DOHH2 (cell line): ENCODE data around the gene C1orf35.

Experiments
- EZH2phosphoT487 ChIP-seq: fragments of 200-600 bp; sonication (generic); IDR thresholded peaks from 2 replicates; pipeline ENCODE4 v1.6.1; 2017; ENCODE audit warnings: borderline replicate concordance, mild to moderate bottlenecking, antibody characterized with exemption, low read length, moderate library complexity, mixed read lengths
- TF ChIP-seq, protein P1 (sequence below): fragments of 200-600 bp; sonication (generic); IDR thresholded peaks from one replicate; pipeline ENCODE4 v1.5.1; 2014; ENCODE audit warnings: antibody characterized with exemption, mild to moderate bottlenecking, low read depth, low read length; ENCODE audit not compliant: poor library complexity, severe bottlenecking

DNA sequence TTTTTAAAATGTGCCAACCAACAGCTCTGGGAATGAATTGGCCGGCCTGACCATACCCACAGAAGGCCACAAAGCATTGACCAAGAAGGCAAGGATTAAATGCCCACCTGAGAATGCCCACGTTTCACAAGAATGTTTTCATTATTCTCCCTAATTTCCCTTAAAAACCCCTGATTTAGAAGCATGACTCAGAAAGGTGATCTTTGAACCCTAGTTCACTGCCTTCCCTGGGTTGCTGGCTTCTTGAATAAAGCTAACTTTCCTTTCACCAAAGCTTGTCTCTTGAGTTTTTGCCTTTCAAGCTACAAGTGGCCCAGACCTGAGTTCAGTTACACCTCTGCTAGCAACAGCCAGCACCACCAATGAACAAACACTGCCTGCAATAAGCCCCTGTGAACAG, 20.4 kb upstream of the C1orf35 start:
- TF ChIP-seq, protein P1, sequence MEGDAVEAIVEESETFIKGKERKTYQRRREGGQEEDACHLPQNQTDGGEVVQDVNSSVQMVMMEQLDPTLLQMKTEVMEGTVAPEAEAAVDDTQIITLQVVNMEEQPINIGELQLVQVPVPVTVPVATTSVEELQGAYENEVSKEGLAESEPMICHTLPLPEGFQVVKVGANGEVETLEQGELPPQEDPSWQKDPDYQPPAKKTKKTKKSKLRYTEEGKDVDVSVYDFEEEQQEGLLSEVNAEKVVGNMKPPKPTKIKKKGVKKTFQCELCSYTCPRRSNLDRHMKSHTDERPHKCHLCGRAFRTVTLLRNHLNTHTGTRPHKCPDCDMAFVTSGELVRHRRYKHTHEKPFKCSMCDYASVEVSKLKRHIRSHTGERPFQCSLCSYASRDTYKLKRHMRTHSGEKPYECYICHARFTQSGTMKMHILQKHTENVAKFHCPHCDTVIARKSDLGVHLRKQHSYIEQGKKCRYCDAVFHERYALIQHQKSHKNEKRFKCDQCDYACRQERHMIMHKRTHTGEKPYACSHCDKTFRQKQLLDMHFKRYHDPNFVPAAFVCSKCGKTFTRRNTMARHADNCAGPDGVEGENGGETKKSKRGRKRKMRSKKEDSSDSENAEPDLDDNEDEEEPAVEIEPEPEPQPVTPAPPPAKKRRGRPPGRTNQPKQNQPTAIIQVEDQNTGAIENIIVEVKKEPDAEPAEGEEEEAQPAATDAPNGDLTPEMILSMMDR: no peak
- no peak for TF ChIP-seq EZH2phosphoT487
